Measurements from ENCODE around the gene PLPPR3. TPM values are rescaled to one million over a fixed set of nuclear protein-coding genes. Genes with fewer than 3 reads are reported as not detected.

PLPPR3 gene
- total RNA-seq, 4 donors from 2014 or later = not detected

GRCh38 chr19:813219-814151, 8.3 kb downstream of the PLPPR3 start:
- 97% methylated on average over 70 to 75 of the region's 87 CpGs for WGBS, 2 donors
- TF ChIP-seq CTCF (IDR thresholded peaks at IDR 0.05) (no peak), POLR2A (IDR thresholded peaks at IDR 0.05) (no peak)
- Histone ChIP-seq H3K36me3 (peaks cover 42 to 44% of the 10 kb centered on the region in 2 donors), H3K4me1 (no peaks in the 10 kb centered on the region), H3K27me3 (no peaks in the 10 kb centered on the region), H3K9me3 (no peaks in the 10 kb centered on the region), H3K27ac (no peak overlapping the region), H3K4me3 (replicated peaks in 1 of 3) (no peak overlapping the region)
- DNase-seq = no peak
- intact Hi-C loops (cut with DNase I) = no loop called here

GRCh38 chr19:812747-813218, 9.0 kb downstream of the PLPPR3 start:
- intact Hi-C loops (cut with DNase I) = no loop called here
- DNase-seq = no peak
- no peaks in the 10 kb centered on the region for H3K27me3 ChIP-seq
- no peak overlapping the region for H3K4me3 ChIP-seq (replicated peaks in 1 of 3)
- H3K9me3 ChIP-seq = no peaks in the 10 kb centered on the region
- TF ChIP-seq CTCF (IDR thresholded peaks at IDR 0.05) (no peak), POLR2A (IDR thresholded peaks at IDR 0.05) (no peak)
- H3K36me3 ChIP-seq = peaks cover 49 to 51% of the 10 kb centered on the region in 2 donors
- WGBS, 2 donors = 91 to 92% methylated on average over 68 to 69 of the region's 72 CpGs
- H3K4me1 ChIP-seq = no peaks in the 10 kb centered on the region
- no peak overlapping the region for H3K27ac ChIP-seq

- Histone ChIP-seq H3K27ac (no peak overlapping the region), H3K4me3 (replicated peaks in 1 of 3) (no peak overlapping the region), H3K27me3 (no peaks in the 10 kb centered on the region), H3K4me1 (no peaks in the 10 kb centered on the region), H3K9me3 (no peaks in the 10 kb centered on the region), H3K36me3 (peaks cover 55 to 57% of the 10 kb centered on the region in 2 donors)
- DNase-seq = no peak
- WGBS, 2 donors = 92 to 94% methylated on average over 47 to 64 of the region's 80 CpGs
- no peak for TF ChIP-seq POLR2A (IDR thresholded peaks at IDR 0.05)
- intact Hi-C loops (cut with DNase I) = no loop called here
Measured at GRCh38 chr19:812049-812746, 9.6 kb downstream of the PLPPR3 start.

GRCh38 chr19:811506-812048, 10.2 kb downstream of the PLPPR3 start:
- WGBS, 2 donors = 96 to 97% methylated on average over 20 of the region's 20 CpGs
- H3K36me3 ChIP-seq = peaks cover 61 to 63% of the 10 kb centered on the region in 2 donors

More at GRCh38 chr19:811506-812048, 10.2 kb downstream of the PLPPR3 start:
- H3K27me3 ChIP-seq = no peaks in the 10 kb centered on the region
- no peaks in the 10 kb centered on the region for H3K9me3 ChIP-seq
- TF ChIP-seq CTCF (IDR thresholded peaks at IDR 0.05) (no peak), POLR2A (IDR thresholded peaks at IDR 0.05) (no peak)
- no peaks in the 10 kb centered on the region for H3K4me1 ChIP-seq
- H3K27ac ChIP-seq = no peak overlapping the region
- no peak for DNase-seq
- H3K4me3 ChIP-seq (replicated peaks in 1 of 3) = no peak overlapping the region
- intact Hi-C loops (cut with DNase I) = no loop called here

All from thyroid gland (tissue), 4 donors.